Inferior parietal cortex (tissue), 1 donor: ENCODE data around the gene TBC1D5.

Experiments used
- DNase-seq: peaks from one replicate; pipeline ENCODE4 v3.0.0-alpha.2; 2016; ENCODE audit errors: extremely low spot score

The TBC1D5 gene

GRCh38 chr3:17110660-17111396 is 631.6 kb downstream of the TBC1D5 start:
- no peak for DNase-seq
